ENCODE results near the gene DGCR6.
"Not testable (repeated sequence)": the region's sequence is repeated elsewhere in the genome, so short reads cannot be mapped to it uniquely, and the experiment has no call there.

The DGCR6 gene

DNA sequence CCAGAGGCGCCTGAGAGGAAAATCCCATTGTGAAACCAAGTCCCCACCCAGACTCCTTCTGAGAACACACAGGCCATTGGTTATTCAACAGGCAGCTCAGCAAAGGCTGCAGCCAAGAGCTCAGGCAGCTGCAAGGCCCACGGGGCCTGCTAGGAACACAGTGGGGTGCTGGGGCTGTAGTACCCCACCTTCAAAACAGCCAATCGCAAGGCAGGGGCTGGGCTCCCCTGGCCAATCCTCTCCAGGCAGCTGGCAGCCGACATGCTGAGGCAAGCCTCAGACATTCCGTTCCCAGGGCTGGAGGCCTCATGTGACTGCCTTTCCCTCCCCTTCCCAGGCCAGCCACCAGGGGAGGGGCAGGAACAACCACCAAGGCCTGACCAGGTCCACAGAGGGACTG is 23.3 kb downstream of the DGCR6 start:
- in situ Hi-C loops (cut with MboI; ENCODE audit: low sequenced_read_pairs) = no loop called here

- in situ Hi-C loops (cut with MboI; ENCODE audit: low sequenced_read_pairs) = no loop called here
Measured at GRCh38 chr22:18931905-18932652, 26.0 kb downstream of the DGCR6 start.

DNA sequence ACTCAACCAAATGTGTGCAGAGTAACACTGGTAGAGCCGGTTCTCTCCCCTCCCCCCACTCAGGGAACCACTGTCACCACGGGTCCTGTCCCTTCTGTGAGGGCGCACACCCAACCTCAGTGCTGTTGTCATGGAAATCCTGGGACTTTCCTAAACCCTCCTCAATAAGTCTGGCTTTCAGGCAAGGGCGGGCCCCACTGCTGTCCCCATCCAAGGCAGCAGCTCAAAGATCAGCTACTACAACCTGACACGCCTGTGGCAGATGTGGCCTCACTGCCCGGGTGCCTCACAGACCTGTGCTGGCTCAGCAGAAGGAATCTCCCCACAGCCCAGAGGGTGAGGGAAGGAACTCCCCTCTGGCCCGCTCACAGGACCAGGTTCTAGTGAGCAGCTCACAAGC is 27.8 kb downstream of the DGCR6 start:
- in situ Hi-C loops (cut with MboI; ENCODE audit: low sequenced_read_pairs) = no loop called here

- in situ Hi-C loops (cut with MboI; ENCODE audit: low sequenced_read_pairs) = not testable (repeated sequence)
Measured at GRCh38 chr22:18934688-18935087, 28.6 kb downstream of the DGCR6 start.

DNA sequence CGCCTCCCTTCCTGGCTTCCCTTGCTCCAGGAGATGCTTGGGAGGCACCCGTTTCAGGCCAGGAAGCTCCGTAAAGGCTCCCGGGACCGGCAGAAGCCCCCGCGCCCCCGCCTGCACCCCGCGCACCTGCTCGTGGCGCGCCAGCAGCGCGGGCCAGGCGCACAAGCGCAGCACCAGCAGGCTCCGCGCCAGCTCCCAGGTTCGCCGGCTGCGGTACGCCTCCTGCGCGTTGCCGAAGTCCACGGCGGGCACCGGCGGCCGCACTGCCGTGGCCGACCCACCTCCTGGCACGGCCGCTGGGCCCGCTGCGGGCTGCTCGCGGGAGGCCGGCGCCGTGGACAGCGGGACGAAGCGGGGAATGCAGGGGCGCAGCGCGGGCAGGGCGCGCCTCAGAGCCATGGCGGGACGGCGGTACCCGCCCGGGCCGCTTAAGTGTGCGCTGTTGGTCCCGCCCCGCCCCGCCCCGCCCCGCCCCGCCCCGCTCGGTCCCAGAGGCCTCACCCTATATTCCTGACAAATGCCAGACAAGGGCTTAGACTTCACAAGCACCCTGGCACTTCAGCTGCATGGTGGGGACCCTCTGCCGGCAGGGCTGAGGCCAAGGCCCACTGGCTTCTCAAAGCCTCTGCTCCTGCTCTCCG is 29.9 kb downstream of the DGCR6 start, which contains the start of gene PRODH:
Gene PRODH, minus strand, starts transcription at position 405 of the 641 bp plus-strand sequence. Its CDS starts 6 bp downstream, at position 399.
- in situ Hi-C loops (cut with MboI; ENCODE audit: low sequenced_read_pairs) = no loop called here

GRCh38 chr22:18938691-18939090 is 32.6 kb downstream of the DGCR6 start:
- in situ Hi-C loops (cut with MboI; ENCODE audit: low sequenced_read_pairs) = not testable (repeated sequence)

DNA sequence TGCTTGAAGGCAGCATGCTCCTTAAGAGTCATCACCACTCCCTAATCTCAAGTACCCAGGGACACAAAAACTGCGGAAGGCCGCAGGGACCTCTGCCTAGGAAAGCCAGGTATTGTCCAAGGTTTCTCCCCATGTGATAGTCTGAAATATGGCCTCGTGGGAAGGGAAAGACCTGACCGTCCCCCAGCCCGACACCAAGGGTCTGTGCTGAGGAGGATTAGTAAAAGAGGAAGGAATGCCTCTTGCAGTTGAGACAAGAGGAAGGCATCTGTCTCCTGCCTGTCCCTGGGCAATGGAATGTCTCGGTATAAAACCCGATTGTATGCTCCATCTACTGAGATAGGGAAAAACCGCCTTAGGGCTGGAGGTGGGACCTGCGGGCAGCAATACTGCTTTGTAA is 41.0 kb downstream of the DGCR6 start:
- in situ Hi-C loops (cut with MboI; ENCODE audit: low sequenced_read_pairs) = not testable (repeated sequence)

GRCh38 chr22:18947905-18948304 is 41.8 kb downstream of the DGCR6 start:
- in situ Hi-C loops (cut with MboI; ENCODE audit: low sequenced_read_pairs) = no loop called here

GRCh38 chr22:18950141-18950540 is 44.0 kb downstream of the DGCR6 start:
- in situ Hi-C loops (cut with MboI; ENCODE audit: low sequenced_read_pairs) = no loop called here

GRCh38 chr22:18952022-18952421 is 45.9 kb downstream of the DGCR6 start:
- in situ Hi-C loops (cut with MboI; ENCODE audit: low sequenced_read_pairs) = no loop called here

DNA sequence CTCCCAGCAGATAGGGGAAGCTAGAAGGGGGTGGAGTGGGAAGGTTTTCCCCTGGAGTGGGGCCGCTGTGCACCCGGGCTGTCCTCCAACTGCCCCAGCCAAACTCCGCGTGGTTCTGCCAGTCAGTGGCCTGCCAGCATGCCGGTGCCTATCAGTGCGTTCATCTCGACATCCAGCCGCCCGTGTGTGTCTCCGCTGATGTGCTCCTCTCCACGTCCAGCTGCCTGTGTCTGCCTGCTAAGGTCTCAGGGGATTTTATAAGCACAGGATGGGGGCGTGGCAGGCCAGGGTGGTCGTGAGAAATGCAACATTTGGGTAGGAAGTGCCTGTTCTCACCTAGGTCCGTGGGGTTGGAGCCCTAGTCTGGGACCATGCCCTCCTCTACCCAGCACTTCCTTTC is 47.0 kb downstream of the DGCR6 start:
- in situ Hi-C loops (cut with MboI; ENCODE audit: low sequenced_read_pairs) = not testable (repeated sequence)

DNA sequence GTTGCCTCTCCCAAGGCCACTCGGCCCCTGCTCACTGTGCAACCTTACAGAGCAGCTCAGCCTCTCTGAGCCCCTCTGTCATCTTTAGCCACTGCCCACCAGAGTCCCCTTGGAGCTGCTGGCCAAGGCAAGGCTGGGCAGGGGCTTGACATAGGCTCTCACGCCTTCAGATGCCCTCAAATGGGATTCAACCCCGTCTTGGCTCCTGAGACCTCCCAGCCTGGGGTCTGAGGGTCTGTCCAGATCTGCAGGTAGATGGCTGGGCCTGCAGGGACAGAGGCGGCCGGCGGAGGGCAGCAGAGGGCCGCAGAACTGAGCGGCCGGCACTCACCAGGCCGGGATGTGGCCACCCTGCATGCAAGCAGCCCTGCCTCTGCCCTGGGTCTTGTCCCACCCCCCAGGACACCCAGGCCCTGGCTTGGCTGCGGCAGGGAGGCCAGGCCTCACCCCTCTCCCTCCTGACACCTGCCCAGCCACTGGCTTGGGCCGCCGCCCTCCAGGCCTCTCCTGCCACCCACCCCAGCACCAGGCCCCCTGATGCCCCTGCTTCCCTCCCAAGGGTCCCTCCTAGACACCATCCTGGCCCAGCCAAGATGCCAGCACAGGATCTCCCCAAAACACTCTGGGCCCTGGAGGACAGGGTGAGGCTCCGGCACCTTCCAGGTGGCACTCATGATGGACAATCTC is 48.3 kb downstream of the DGCR6 start:
- in situ Hi-C loops (cut with MboI; ENCODE audit: low sequenced_read_pairs) = not testable (repeated sequence)

- in situ Hi-C loops (cut with MboI; ENCODE audit: low sequenced_read_pairs) = no loop called here
Measured at GRCh38 chr22:18954990-18955571, 49.0 kb downstream of the DGCR6 start.

- in situ Hi-C loops (cut with MboI; ENCODE audit: low sequenced_read_pairs) = no loop called here
Measured at GRCh38 chr22:18955696-18956095, 49.6 kb downstream of the DGCR6 start.

GRCh38 chr22:18956121-18956895 is 50.2 kb downstream of the DGCR6 start:
- in situ Hi-C loops (cut with MboI; ENCODE audit: low sequenced_read_pairs) = not testable (repeated sequence)

DNA sequence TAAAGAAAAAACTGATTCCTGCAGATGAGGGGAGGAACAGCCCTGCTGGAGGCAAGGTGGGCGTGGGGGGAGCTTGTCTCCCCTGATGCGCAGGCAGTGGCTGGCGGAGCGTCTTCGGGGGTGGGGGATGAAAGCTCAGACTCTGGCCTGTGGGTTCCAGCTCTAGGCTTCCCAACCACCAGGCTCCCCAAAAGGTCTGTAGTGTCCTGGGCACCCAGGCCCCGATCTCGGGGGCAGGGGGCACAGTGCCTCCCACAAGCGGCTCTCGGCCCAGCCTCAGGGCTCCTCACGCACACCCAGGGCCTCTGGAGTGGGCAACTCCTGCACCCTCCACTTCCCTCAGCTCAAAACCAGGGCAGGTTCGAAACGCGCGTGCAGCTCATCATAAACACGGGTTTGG is 50.8 kb downstream of the DGCR6 start:
- in situ Hi-C loops (cut with MboI; ENCODE audit: low sequenced_read_pairs) = not testable (repeated sequence)

- in situ Hi-C loops (cut with MboI; ENCODE audit: low sequenced_read_pairs) = not testable (repeated sequence)
Measured at GRCh38 chr22:18957621-18958320, 51.7 kb downstream of the DGCR6 start.

DNA sequence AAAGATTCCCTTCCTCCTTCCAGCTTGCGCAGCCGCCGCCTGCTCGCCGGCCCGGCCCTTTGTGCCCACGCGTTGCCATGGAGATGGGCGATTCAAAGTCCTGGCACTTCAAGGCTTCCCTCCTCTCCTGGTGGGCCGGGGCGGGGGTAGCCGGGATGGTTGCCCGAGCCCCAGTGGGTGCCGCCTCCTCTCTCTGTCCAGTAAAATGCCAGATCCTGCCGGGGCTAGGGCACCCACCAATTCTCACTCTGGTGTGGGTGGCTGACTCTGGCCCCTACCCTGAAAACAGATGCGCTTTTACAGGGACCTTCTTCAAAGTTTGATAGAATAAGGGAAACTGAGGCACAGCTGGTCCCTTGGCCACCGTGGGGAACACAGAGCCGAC is 52.2 kb downstream of the DGCR6 start:
- in situ Hi-C loops (cut with MboI; ENCODE audit: low sequenced_read_pairs) = not testable (repeated sequence)

DNA sequence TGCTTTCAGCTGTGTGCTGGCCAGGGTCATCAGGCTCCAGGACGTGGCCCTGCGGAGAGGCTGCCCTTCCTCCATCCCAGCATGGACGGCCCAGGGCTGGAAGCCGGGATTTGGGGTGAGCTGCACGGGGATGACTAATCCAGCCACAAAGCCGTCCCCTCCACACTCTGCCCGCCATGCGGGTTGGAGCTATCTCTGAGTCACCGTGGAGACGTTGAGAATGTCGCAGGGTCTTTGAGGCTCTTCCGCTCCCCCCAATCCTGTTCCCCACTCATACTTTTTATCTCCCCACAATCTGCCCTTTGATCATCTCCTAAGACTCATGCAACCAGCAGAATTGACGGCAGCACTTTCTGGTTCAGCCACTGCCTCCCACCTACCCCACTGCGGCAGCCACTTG is 52.6 kb downstream of the DGCR6 start:
- in situ Hi-C loops (cut with MboI; ENCODE audit: low sequenced_read_pairs) = not testable (repeated sequence)

DNA sequence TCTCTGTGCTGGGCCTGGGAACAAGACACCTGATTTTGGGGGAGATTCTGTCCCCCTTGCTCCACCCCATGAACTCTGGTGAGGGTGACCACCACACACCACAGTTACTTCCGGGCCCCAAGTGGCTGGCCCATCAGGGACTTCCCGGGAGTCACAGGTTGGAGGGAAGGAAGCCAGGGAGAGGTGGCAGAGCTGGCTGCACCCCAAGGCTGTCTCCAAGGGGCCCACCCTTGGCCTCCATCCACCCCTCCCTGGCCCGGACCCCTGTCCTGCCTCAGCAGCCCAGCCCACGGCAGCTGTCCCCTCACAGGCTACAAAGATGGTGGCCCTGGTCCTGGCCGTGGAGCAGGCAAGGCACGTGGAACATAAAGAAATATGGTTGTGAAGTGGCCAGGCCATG is 53.1 kb downstream of the DGCR6 start:
- in situ Hi-C loops (cut with MboI; ENCODE audit: low sequenced_read_pairs) = not testable (repeated sequence)
